HEK293 (cell line): ENCODE data around the gene COL5A1.

ENCODE experiments used
- CTCF ChIA-PET: fragments of 350-600 bp; formaldehyde crosslinking; extraction: SDS; loops from one replicate; lab custom pipeline; 2021; ENCODE audit warnings: antibody characterized with exemption; lab: Yijun Ruan, JAX
- POLR2A ChIA-PET: fragments of 300-600 bp; formaldehyde crosslinking; extraction: SDS; loops from one replicate; lab custom pipeline; 2020; ENCODE audit warnings: antibody characterized with exemption, inconsistent platforms; lab: Yijun Ruan, JAX
- H3K27ac ChIP-seq: fragments of 200-500 bp; sonication (Bioruptor generic); 2 replicates; pipeline ENCODE4 v1.5.1; 2014; ENCODE audit warnings: low read depth, low read length, control low read depth, inconsistent platforms; ENCODE audit errors: extremely low read depth
- H3K36me3 ChIP-seq, 2 experiments: fragments of 200-500 bp in 1 of 2; sonication (Bioruptor generic) in 1 of 2; 1 replicate in 1 of 2; 2 replicates in 1 of 2; pipeline ENCODE4 v1.5.1; 2014 to 2017; ENCODE audit warnings: inconsistent platforms in 2 of 2, low read length in 2 of 2; ENCODE audit not compliant: control insufficient read depth in 2 of 2, insufficient read depth in 1 of 2
- H3K4me1 ChIP-seq: fragments of 200-500 bp; sonication (Bioruptor generic); 2 replicates; pipeline ENCODE4 v1.5.1; 2014; ENCODE audit warnings: mild to moderate bottlenecking, low read length, inconsistent platforms; ENCODE audit not compliant: control insufficient read depth, insufficient read depth
- H3K4me3 ChIP-seq: 2 replicates; pipeline ENCODE4 v1.5.1; 2011; ENCODE audit warnings: low read depth, mild to moderate bottlenecking, control low read depth, low read length, moderate library complexity
- H3K9me3 ChIP-seq: fragments of 200-500 bp; sonication (Bioruptor generic); 2 replicates; pipeline ENCODE4 v1.5.1; 2014; ENCODE audit warnings: low read depth, low read length, inconsistent platforms; ENCODE audit not compliant: control insufficient read depth, insufficient read depth
- FEZF1 ChIP-seq: fragments of 450-650 bp; formaldehyde crosslinking; IDR thresholded peaks from 2 replicates; pipeline ENCODE4 v1.5.1; 2016; ENCODE audit warnings: missing biosample characterization, missing genetic modification characterization
- GFI1B ChIP-seq: fragments of 450-650 bp; formaldehyde crosslinking; IDR thresholded peaks from 2 replicates; pipeline ENCODE4 v1.5.1; 2016; ENCODE audit warnings: missing biosample characterization, missing genetic modification characterization
- GLI4 ChIP-seq: fragments of 450-650 bp; formaldehyde crosslinking; IDR thresholded peaks from 2 replicates; pipeline ENCODE4 v1.5.1; 2016; ENCODE audit warnings: missing biosample characterization, missing genetic modification characterization
- OSR2 ChIP-seq: fragments of 450-650 bp; formaldehyde crosslinking; IDR thresholded peaks from 2 replicates; pipeline ENCODE4 v1.5.1; 2016; ENCODE audit warnings: missing biosample characterization, missing genetic modification characterization
- RBAK ChIP-seq: fragments of 450-650 bp; formaldehyde crosslinking; IDR thresholded peaks from 2 replicates; pipeline ENCODE4 v1.5.1; 2016; ENCODE audit warnings: missing biosample characterization, missing genetic modification characterization
- SCRT1 ChIP-seq: fragments of 450-650 bp; formaldehyde crosslinking; IDR thresholded peaks from 2 replicates; pipeline ENCODE4 v1.5.1; 2016; ENCODE audit warnings: missing biosample characterization, missing genetic modification characterization, borderline replicate concordance
- ZNF112 ChIP-seq: fragments of 450-650 bp; formaldehyde crosslinking; IDR thresholded peaks from 2 replicates; pipeline ENCODE4 v1.5.0; 2017; ENCODE audit warnings: missing biosample characterization, missing genetic modification characterization
- ZNF138 ChIP-seq: fragments of 450-650 bp; formaldehyde crosslinking; IDR thresholded peaks from 2 replicates; pipeline ENCODE4 v1.5.1; 2016; ENCODE audit warnings: missing biosample characterization, missing genetic modification characterization, borderline replicate concordance
- ZNF155 ChIP-seq: fragments of 450-650 bp; formaldehyde crosslinking; IDR thresholded peaks from 2 replicates; pipeline ENCODE4 v1.5.1; 2016; ENCODE audit warnings: missing biosample characterization, missing genetic modification characterization
- ZNF174 ChIP-seq: fragments of 450-650 bp; formaldehyde crosslinking; IDR thresholded peaks from 2 replicates; pipeline ENCODE4 v1.5.0; 2017; ENCODE audit warnings: missing biosample characterization, mild to moderate bottlenecking, missing genetic modification characterization
- ZNF2 ChIP-seq: fragments of 450-650 bp; formaldehyde crosslinking; IDR thresholded peaks from 2 replicates; pipeline ENCODE4 v1.5.1; 2016; ENCODE audit warnings: missing biosample characterization, missing genetic modification characterization
- ZNF391 ChIP-seq: fragments of 450-650 bp; formaldehyde crosslinking; IDR thresholded peaks from 2 replicates; pipeline ENCODE4 v1.5.1; 2016; ENCODE audit warnings: low read depth, missing biosample characterization, missing genetic modification characterization, borderline replicate concordance
- ZNF394 ChIP-seq: fragments of 450-650 bp; formaldehyde crosslinking; IDR thresholded peaks from 2 replicates; pipeline ENCODE4 v1.5.1; 2016; ENCODE audit warnings: missing biosample characterization, missing genetic modification characterization, mild to moderate bottlenecking, moderate library complexity, borderline replicate concordance
- ZNF404 ChIP-seq: fragments of 450-650 bp; formaldehyde crosslinking; IDR thresholded peaks from 2 replicates; pipeline ENCODE4 v1.5.1; 2017; ENCODE audit warnings: missing biosample characterization, missing genetic modification characterization
- ZNF473 ChIP-seq: fragments of 450-650 bp; formaldehyde crosslinking; IDR thresholded peaks from 2 replicates; pipeline ENCODE4 v1.5.1; 2017; ENCODE audit warnings: missing biosample characterization, missing genetic modification characterization
- ZNF654 ChIP-seq: fragments of 450-650 bp; formaldehyde crosslinking; IDR thresholded peaks from 2 replicates; pipeline ENCODE4 v1.5.1; 2016; ENCODE audit warnings: low read depth, missing biosample characterization, missing genetic modification characterization
- ZNF658 ChIP-seq: fragments of 450-650 bp; formaldehyde crosslinking; IDR thresholded peaks from 2 replicates; pipeline ENCODE4; 2016; ENCODE audit warnings: missing biosample characterization, missing genetic modification characterization
- ZNF76 ChIP-seq: fragments of 450-650 bp; formaldehyde crosslinking; IDR thresholded peaks from 2 replicates; pipeline ENCODE4; 2016; ENCODE audit warnings: low read depth, missing biosample characterization, missing genetic modification characterization, borderline replicate concordance
- ZNF776 ChIP-seq: fragments of 450-650 bp; formaldehyde crosslinking; IDR thresholded peaks from 2 replicates; pipeline ENCODE4 v1.5.0; 2017; ENCODE audit warnings: missing biosample characterization, missing genetic modification characterization, borderline replicate concordance
- TF ChIP-seq, protein P1 (sequence below): fragments of 450-650 bp; formaldehyde crosslinking; IDR thresholded peaks from 2 replicates; pipeline ENCODE4 v1.5.1; 2016; ENCODE audit warnings: missing biosample characterization, missing genetic modification characterization, low read depth
- TF ChIP-seq, protein P2 (sequence below): fragments of 450-650 bp; formaldehyde crosslinking; IDR thresholded peaks from 2 replicates; pipeline ENCODE4 v1.5.1; 2016; ENCODE audit warnings: missing biosample characterization, missing genetic modification characterization
- TF ChIP-seq, protein P3 (sequence below): fragments of 450-650 bp; formaldehyde crosslinking; IDR thresholded peaks from 2 replicates; pipeline ENCODE4 v1.5.1; 2016; ENCODE audit warnings: missing biosample characterization, missing genetic modification characterization
- TF ChIP-seq, protein P4 (sequence below): sonication (generic); formaldehyde crosslinking; IDR thresholded peaks from 2 replicates; pipeline ENCODE4 v1.8.1; 2022; ENCODE audit warnings: mild to moderate bottlenecking, moderate library complexity, missing genetic modification reagents
- TF ChIP-seq, protein P5 (sequence below): fragments of 450-650 bp; formaldehyde crosslinking; IDR thresholded peaks from 2 replicates; pipeline ENCODE4 v1.5.1; 2016; ENCODE audit warnings: missing biosample characterization, missing genetic modification characterization

Gene COL5A1

DNA sequence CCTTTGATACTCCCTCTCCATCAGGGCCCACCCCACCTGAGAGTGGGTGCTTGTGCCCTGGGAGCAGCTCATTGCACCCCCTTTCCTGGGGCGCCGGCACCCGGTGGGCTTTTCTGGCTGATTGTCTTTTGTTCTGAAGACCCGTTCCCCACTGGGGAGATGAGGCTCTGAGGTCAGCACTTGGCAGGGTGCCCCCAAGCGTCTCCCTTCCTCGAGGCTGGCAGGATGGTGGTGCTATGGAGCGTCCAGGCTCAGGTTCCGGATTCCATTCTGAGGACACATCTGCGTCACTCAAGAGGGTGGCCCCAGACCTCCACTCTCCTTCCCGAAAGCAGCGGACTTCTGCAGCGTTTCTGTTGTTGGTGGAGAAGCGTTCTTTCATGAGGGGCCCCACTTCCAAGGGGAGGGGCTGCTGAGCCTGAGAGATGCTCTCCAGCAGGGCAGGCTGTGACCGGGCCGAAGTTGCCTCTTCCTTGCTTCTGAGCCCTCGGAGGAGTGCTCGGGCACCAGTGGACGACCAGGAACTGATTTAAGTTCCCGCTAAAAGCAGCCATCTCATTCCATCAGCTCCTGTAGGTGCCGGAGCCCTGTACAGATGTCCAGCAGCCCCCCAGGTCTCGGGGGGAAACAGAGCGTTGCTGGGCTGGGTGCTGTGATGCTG is 42.2 kb downstream of the COL5A1 start:
- no peak overlapping the region for H3K4me3 ChIP-seq
- CTCF ChIA-PET: no interaction called here
- no peaks in the 10 kb centered on the region for H3K9me3 ChIP-seq
- no peak overlapping the region for H3K27ac ChIP-seq
- no peaks in the 10 kb centered on the region for H3K36me3 ChIP-seq
- no peaks in the 10 kb centered on the region for H3K4me1 ChIP-seq
- POLR2A ChIA-PET: no interaction called here
- TF ChIP-seq OSR2 (tag by site-specific recombination): no peak
- no peak for TF ChIP-seq ZNF776 (tag by site-specific recombination)
- TF ChIP-seq RBAK (tag by site-specific recombination): no peak
- TF ChIP-seq ZNF654 (tag by site-specific recombination): no peak
- no peak for TF ChIP-seq GFI1B
- no peak for TF ChIP-seq ZNF138 (tag by site-specific recombination)
- TF ChIP-seq FEZF1 (tag by site-specific recombination): no peak
- TF ChIP-seq, protein P1, sequence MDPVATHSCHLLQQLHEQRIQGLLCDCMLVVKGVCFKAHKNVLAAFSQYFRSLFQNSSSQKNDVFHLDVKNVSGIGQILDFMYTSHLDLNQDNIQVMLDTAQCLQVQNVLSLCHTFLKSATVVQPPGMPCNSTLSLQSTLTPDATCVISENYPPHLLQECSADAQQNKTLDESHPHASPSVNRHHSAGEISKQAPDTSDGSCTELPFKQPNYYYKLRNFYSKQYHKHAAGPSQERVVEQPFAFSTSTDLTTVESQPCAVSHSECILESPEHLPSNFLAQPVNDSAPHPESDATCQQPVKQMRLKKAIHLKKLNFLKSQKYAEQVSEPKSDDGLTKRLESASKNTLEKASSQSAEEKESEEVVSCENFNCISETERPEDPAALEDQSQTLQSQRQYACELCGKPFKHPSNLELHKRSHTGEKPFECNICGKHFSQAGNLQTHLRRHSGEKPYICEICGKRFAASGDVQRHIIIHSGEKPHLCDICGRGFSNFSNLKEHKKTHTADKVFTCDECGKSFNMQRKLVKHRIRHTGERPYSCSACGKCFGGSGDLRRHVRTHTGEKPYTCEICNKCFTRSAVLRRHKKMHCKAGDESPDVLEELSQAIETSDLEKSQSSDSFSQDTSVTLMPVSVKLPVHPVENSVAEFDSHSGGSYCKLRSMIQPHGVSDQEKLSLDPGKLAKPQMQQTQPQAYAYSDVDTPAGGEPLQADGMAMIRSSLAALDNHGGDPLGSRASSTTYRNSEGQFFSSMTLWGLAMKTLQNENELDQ: no peak
- no peak for TF ChIP-seq ZNF404 (tag by site-specific recombination)
- TF ChIP-seq ZNF76 (tag by site-specific recombination): no peak
- TF ChIP-seq ZNF394 (tag by site-specific recombination): no peak
- TF ChIP-seq, protein P2, sequence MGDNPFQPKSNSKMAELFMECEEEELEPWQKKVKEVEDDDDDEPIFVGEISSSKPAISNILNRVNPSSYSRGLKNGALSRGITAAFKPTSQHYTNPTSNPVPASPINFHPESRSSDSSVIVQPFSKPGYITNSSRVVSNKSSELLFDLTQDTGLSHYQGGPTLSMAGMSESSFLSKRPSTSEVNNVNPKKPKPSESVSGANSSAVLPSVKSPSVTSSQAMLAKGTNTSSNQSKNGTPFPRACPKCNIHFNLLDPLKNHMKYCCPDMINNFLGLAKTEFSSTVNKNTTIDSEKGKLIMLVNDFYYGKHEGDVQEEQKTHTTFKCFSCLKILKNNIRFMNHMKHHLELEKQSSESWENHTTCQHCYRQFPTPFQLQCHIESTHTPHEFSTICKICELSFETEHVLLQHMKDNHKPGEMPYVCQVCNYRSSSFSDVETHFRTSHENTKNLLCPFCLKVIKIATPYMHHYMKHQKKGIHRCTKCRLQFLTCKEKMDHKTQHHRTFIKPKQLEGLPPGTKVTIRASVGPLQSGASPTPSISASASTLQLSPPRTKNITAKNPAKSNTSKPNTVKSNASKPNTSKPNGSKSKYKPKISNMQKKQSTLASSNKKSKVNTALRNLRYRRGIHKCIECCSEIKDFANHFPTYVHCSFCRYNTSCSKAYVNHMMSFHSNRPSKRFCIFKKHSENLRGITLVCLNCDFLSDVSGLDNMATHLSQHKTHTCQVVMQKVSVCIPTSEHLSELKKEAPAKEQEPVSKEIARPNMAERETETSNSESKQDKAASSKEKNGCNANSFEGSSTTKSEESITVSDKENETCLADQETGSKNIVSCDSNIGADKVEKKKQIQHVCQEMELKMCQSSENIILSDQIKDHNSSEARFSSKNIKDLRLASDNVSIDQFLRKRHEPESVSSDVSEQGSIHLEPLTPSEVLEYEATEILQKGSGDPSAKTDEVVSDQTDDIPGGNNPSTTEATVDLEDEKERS (tag by site-specific recombination): no peak
- no peak for TF ChIP-seq ZNF174 (tag by site-specific recombination)
- no peak for TF ChIP-seq ZNF473 (tag by site-specific recombination)
- no peak for TF ChIP-seq ZNF658
- TF ChIP-seq, all 188 proteins: peak for 0

DNA sequence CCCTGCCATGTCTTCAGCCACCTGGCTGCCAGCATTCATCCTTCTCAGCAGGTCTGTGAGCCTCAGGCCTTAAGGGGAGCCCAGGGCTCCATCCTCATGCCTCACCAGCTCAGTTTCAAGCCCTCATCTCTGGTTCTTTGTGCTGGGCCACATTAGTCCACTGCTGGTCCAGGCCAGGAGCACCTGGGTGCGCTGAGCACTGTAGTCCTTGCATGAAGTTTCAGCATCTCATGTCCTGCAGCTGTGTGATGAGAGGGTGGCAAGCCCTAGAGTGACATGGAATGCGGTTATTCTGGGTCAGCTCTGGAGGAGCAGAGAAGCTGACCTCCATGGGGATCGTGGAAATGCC is 42.7 kb downstream of the COL5A1 start:
- no peak overlapping the region for H3K4me3 ChIP-seq
- H3K27ac ChIP-seq: no peak overlapping the region
- no peaks in the 10 kb centered on the region for H3K36me3 ChIP-seq
- H3K4me1 ChIP-seq: no peaks in the 10 kb centered on the region
- POLR2A ChIA-PET: no interaction called here
- H3K9me3 ChIP-seq: no peaks in the 10 kb centered on the region
- CTCF ChIA-PET: no interaction called here
- no peak for TF ChIP-seq ZNF112 (tag by site-specific recombination)
- TF ChIP-seq ZNF391: no peak
- TF ChIP-seq, protein P3, sequence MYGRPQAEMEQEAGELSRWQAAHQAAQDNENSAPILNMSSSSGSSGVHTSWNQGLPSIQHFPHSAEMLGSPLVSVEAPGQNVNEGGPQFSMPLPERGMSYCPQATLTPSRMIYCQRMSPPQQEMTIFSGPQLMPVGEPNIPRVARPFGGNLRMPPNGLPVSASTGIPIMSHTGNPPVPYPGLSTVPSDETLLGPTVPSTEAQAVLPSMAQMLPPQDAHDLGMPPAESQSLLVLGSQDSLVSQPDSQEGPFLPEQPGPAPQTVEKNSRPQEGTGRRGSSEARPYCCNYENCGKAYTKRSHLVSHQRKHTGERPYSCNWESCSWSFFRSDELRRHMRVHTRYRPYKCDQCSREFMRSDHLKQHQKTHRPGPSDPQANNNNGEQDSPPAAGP (tag by site-specific recombination): no peak
- TF ChIP-seq, protein P4, sequence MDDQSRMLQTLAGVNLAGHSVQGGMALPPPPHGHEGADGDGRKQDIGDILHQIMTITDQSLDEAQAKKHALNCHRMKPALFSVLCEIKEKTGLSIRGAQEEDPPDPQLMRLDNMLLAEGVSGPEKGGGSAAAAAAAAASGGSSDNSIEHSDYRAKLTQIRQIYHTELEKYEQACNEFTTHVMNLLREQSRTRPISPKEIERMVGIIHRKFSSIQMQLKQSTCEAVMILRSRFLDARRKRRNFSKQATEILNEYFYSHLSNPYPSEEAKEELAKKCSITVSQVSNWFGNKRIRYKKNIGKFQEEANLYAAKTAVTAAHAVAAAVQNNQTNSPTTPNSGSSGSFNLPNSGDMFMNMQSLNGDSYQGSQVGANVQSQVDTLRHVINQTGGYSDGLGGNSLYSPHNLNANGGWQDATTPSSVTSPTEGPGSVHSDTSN (CRISPR knock-in tag): no peak
- TF ChIP-seq, protein P5, sequence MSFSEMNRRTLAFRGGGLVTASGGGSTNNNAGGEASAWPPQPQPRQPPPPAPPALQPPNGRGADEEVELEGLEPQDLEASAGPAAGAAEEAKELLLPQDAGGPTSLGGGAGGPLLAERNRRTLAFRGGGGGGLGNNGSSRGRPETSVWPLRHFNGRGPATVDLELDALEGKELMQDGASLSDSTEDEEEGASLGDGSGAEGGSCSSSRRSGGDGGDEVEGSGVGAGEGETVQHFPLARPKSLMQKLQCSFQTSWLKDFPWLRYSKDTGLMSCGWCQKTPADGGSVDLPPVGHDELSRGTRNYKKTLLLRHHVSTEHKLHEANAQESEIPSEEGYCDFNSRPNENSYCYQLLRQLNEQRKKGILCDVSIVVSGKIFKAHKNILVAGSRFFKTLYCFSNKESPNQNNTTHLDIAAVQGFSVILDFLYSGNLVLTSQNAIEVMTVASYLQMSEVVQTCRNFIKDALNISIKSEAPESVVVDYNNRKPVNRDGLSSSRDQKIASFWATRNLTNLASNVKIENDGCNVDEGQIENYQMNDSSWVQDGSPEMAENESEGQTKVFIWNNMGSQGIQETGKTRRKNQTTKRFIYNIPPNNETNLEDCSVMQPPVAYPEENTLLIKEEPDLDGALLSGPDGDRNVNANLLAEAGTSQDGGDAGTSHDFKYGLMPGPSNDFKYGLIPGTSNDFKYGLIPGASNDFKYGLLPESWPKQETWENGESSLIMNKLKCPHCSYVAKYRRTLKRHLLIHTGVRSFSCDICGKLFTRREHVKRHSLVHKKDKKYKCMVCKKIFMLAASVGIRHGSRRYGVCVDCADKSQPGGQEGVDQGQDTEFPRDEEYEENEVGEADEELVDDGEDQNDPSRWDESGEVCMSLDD (tag by site-specific recombination): no peak
- TF ChIP-seq ZNF155 (tag by site-specific recombination): no peak
- no peak for TF ChIP-seq ZNF2 (tag by site-specific recombination)
- TF ChIP-seq GLI4 (tag by site-specific recombination): no peak
- no peak for TF ChIP-seq SCRT1
